GM06990 (cell line): ENCODE measurements around the gene CFAP58.

Experiments used
- DNase-seq: peaks from one replicate; pipeline ENCODE4 v3.0.0-alpha.2; 2011; ENCODE audit not compliant: insufficient read length; ENCODE audit errors: extremely low read depth
- H3K27me3 ChIP-seq: replicated peaks from 2 replicates; pipeline ENCODE4 v1.6.0; 2011; ENCODE audit warnings: low read length; ENCODE audit not compliant: control insufficient read depth, insufficient read depth
- H3K36me3 ChIP-seq: 2 replicates; pipeline ENCODE4 v1.5.1; 2011; ENCODE audit warnings: low read length; ENCODE audit not compliant: control insufficient read depth, insufficient read depth
- H3K4me3 ChIP-seq: replicated peaks from 2 replicates; pipeline ENCODE4 v1.5.1; 2011; ENCODE audit warnings: low read depth, mild to moderate bottlenecking, control low read depth, low read length
- CTCF ChIP-seq: IDR thresholded peaks from 2 replicates; pipeline ENCODE4 v1.5.1; 2011; ENCODE audit warnings: low read length, control low read depth, mild to moderate bottlenecking, inconsistent platforms; ENCODE audit not compliant: insufficient read depth, poor library complexity, severe bottlenecking

The CFAP58 gene

GRCh38 chr10:104324221-104324686 lies 29.4 kb upstream of the CFAP58 start:
- no peak overlapping the region for H3K4me3 ChIP-seq
- no peak for DNase-seq

DNA sequence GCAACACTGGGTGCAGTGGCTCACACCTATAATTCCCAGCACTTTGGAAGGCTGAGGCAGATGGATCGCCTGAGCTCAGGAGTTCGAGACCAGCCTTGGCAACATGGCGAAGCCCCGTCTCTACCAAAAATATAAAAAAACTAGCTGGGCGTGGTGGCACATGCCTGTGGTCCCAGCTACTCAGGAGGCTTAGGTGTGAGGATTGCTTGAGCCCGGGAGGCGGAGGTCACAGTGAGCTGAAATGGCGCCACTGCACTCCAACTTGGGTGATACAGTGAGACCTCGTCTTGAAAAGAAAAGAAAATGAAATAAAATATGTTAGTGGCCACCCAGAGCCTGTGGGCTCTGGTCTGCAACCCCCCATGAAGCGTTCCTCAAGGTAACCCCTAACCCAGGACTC lies 28.7 kb upstream of the CFAP58 start:
- Histone ChIP-seq H3K27me3 (no peaks in the 10 kb centered on the region), H3K36me3 (peaks cover 4% of the 10 kb centered on the region; the same call in 1 of the 2 replicates), H3K4me3 (no peak overlapping the region)
- TF ChIP-seq CTCF: no peak
- no peak for DNase-seq

More at GRCh38 chr10:104324221-104324686, 29.4 kb upstream of the CFAP58 start:
- no peaks in the 10 kb centered on the region for H3K27me3 ChIP-seq
- TF ChIP-seq CTCF: no peak
- H3K36me3 ChIP-seq: peaks cover 4% of the 10 kb centered on the region; the same call in 1 of the 2 replicates

GRCh38 chr10:104325436-104326435 lies 27.9 kb upstream of the CFAP58 start:
- TF ChIP-seq CTCF: no peak
- Histone ChIP-seq H3K4me3 (no peak overlapping the region), H3K27me3 (no peaks in the 10 kb centered on the region), H3K36me3 (peaks cover 4% of the 10 kb centered on the region; the same call in 1 of the 2 replicates)
- DNase-seq: no peak

DNA sequence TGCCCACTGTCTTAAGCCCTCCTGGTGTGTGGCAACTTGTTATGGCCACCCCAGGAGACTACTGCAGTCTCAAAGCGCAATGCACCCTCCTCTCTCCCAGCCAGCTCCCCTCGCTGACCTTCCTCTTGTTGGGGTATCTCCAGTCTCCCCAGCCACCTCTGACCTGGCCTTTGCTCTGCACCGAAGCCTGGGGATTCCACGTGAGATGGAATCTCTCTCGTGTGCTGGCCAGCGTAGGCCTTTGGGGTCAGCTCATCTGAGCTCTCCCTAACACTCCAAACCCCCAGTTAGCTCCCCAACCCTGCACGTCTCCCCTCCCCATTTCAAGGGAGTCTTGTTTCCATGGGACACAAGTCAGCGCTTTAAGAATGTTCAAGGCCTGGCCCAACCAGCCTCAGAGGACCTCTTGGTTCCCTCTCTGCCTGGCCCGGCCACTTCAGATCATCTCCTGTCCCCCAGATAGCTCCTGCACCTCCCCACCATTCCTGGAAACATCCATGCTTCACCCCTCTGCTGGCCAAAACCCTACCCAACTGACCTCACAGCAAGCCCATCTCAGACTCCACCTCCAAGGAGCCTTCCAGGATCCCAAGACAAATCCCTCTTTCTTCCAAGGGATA lies 26.5 kb upstream of the CFAP58 start:
- Histone ChIP-seq H3K4me3 (no peak overlapping the region), H3K36me3 (peaks cover 4% of the 10 kb centered on the region; the same call in 1 of the 2 replicates), H3K27me3 (no peaks in the 10 kb centered on the region)
- DNase-seq: no peak
- TF ChIP-seq CTCF: no peak

- Histone ChIP-seq H3K27me3 (no peaks in the 10 kb centered on the region), H3K4me3 (no peak overlapping the region), H3K36me3 (peaks cover 4% of the 10 kb centered on the region; the same call in 1 of the 2 replicates)
- no peak for DNase-seq
- no peak for TF ChIP-seq CTCF
Observed at GRCh38 chr10:104327745-104328645, 25.6 kb upstream of the CFAP58 start.
